Sciatic nerve (tissue), 2 donors: ENCODE data around the gene USP7. TPM values are rescaled to one million over a fixed set of nuclear protein-coding genes. Genes with fewer than 3 reads are reported as not detected.
A peak's percentile ranks its signal among the peaks of the same experiment; 100 is the strongest.

ENCODE experiments used
- ATAC-seq: fragments of 200-7000 bp; cut with Tn5 transposase; one replicate; pipeline ENCODE4 v1.9.1; 2020; ENCODE audit warnings: mild to moderate bottlenecking, moderate library complexity
- DNase-seq: peaks from one replicate; pipeline ENCODE4 v3.0.0-alpha.2; 2020; ENCODE audit warnings: low spot score
- intact Hi-C: fragments of 100-400 bp; cut with DNase I; formaldehyde crosslinking; loops from one replicate; pipeline ENCODE4 v1.14.2; 2022
- total RNA-seq: library from RNA; stranded (reverse); fragmentation: NEBNext Ultra II Directional; extraction: Animal tissue kit (Norgen Biotek cat#: 25700); gene quantifications from one replicate; pipeline ENCODE4 v1.2.1, GENCODE V29; 2021
- donor health status: DM: no; HTN: no; CAD: no.
- donor health status: DM: no; HTN: no; CAD: no.

USP7 gene
- total RNA-seq, 1 donor from 2014 or later: 113 TPM

DNA sequence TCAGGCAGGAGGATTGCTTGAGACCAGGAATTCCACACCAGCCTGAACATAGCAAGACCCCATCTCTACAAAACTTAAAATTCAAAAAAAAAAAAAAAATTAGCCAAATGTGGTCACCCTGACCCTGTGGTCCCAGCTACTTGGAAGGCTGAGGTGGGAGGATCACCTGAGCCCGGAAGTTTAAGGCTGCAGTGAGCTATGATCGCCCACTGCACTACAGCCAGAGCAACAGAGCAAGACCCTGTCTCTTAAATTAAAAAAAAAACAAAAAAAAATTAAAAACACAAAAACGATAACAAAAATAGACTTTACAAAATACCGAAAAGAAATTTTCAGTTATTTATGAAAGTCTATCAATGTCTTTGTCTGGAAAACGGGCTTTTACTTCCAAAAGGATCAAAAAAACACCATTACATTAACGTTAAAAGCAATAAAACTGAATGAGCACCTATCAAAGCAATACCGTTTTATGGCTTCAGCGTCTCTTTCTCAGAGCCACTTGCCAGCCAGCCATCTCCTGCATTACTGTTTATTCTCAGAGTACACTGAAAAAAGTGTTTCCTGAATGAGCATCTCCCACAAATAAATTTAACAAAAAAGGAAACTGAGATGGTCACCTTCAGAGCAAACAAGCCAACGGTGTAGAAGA, 6.1 kb downstream of the USP7 start:
- no peak for DNase-seq
- no peak for ATAC-seq
- intact Hi-C loops: no loop called here

- DNase-seq (no peak), ATAC-seq (no peak)
- intact Hi-C loops: no loop called here
Observed at GRCh38 chr16:8957063-8957397, 6.7 kb downstream of the USP7 start.

- DNase-seq (no peak), ATAC-seq (peak; percentile 73)
- intact Hi-C loops: no loop called here
Observed at GRCh38 chr16:8956265-8957062, 7.2 kb downstream of the USP7 start.

DNA sequence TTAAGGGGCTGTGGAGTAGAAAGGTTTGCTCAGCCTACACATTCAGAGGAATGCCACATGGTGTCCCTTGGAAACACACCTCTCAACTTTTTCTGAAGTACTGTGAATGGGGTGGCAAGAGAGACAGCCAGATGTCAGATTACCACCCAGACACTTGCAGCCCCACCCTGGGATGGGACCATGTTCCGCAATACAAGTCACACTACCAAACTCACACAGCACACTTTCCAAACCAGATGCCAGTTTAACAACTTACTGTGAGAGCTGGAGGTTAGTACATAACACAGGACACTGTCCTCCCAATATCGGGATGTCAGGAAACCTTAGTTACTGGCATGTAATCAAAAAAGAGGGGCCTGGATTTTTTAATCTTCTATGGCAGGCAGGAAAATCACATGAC, 7.9 kb downstream of the USP7 start:
- ATAC-seq (peak; percentile 28), DNase-seq (no peak)
- intact Hi-C loops: no loop called here

GRCh38 chr16:8953064-8953463, 10.6 kb downstream of the USP7 start:
- intact Hi-C loops: no loop called here
- DNase-seq (no peak), ATAC-seq (no peak)

- no peak for DNase-seq
- intact Hi-C loops: no loop called here
- ATAC-seq: no peak
Observed at GRCh38 chr16:8952281-8952751, 11.4 kb downstream of the USP7 start.

DNA sequence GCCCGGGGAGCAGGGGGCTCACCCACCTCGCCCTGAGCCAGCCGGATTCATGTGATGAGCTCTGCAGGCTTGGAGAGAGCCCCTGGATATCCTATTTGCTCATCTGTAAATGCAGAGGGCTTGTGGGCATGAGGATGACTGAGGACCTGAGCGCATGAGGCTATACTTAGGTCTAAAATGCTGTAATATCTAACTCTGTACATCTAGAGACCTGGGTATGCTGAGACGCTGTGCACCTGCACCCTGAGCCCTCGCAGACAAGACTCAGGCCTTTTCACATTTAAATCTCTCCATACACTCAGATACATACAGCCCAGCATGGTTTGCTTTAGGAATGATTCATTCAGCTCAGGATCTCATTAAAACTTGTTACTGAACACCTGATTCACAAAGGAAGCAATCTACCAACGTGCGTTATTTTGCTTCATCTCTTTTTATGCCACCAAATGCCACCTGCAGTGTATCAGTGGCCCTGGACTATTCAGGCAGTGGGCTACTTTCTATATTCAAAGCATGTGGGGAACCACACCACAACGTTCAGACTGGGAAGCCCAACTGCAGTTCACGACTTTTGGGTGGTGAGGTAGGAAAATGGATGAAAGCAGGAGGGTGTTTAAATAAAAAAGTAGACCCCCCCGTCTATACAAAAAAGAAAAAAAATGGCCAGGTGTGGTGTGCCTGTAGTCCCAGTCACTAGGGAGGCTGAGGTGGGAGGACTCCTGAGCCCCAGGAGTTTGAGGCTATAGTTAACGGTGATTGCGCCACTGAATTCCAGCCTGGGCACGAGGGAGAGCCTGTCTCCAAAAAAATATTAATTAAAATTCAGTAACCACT, 12.0 kb downstream of the USP7 start:
- intact Hi-C loops: no loop called here
- ATAC-seq (no peak), DNase-seq (no peak)

- ATAC-seq (no peak), DNase-seq (no peak)
- intact Hi-C loops: no loop called here
Observed at GRCh38 chr16:8950580-8951077, 13.1 kb downstream of the USP7 start.

DNA sequence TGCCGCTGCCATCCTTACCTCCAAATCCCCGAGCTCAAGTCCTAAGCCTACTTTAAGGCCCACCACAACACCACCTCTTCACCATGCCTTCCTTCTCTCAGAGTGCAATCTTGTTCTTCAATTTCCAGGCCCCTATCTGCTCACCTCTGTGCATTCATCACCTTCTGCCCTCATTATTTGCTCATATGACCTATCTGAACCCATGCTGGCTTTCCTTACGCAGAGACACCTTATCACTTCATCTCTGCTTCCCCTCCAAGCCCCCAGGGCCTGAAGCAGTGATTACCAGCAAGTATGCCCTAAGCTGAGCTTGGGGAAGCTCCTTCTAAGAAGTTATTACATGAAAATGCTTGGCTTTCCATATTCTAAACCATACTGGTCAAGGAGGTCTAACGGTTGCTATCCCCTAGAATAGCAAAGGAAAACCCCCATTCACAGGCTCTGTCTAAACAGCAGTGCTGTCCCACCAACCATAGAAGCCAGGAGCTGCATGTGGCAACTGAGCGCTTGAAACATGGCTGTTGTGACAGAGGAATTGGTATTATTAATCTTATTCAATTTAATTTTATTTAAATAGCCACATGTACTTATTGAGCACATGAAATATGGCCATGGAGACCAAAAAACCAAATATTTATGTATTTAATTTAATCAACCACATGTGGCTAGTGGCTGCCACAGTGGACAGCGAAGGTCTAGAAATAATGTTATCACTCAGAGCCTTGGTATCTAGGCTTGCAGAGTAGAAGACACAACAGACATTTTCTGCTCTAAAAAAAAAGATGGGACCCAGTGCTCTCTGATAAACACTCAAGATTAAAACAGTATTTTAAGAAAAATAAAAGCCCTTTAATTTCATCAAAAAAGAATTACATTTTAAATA, 13.9 kb downstream of the USP7 start:
- DNase-seq: no peak
- intact Hi-C loops: no loop called here
- no peak for ATAC-seq

GRCh38 chr16:8948831-8949230, 14.9 kb downstream of the USP7 start:
- no peak for DNase-seq
- intact Hi-C loops: no loop called here
- ATAC-seq: no peak

DNA sequence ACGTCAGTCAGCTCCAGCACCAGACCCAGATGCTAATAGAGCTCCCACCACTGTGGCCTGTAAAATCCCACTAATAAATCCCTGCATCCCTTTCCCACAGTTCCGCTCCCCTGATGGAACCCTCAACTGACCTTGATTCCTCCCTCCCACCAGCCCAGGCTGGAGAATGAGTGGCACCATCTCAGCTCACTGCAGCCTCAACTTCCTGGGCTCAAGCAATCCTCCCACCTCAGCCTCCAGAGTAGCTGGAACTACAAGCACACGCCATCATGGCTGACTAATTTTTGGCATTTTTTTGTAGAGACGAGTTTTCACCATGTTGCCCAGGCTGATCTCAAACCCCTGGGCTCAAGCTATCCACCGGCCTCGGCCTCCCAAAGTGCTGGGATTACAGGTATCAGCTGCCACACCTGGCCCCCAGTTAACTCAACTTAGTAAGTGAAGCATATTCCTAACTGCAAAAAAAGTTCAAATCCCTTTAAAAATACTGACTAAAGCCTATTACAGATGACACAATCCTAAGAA, 15.6 kb downstream of the USP7 start:
- ATAC-seq: no peak
- no peak for DNase-seq
- intact Hi-C loops: no loop called here

GRCh38 chr16:8946544-8946943, 17.2 kb downstream of the USP7 start:
- intact Hi-C loops: no loop called here
- DNase-seq (no peak), ATAC-seq (no peak)

DNA sequence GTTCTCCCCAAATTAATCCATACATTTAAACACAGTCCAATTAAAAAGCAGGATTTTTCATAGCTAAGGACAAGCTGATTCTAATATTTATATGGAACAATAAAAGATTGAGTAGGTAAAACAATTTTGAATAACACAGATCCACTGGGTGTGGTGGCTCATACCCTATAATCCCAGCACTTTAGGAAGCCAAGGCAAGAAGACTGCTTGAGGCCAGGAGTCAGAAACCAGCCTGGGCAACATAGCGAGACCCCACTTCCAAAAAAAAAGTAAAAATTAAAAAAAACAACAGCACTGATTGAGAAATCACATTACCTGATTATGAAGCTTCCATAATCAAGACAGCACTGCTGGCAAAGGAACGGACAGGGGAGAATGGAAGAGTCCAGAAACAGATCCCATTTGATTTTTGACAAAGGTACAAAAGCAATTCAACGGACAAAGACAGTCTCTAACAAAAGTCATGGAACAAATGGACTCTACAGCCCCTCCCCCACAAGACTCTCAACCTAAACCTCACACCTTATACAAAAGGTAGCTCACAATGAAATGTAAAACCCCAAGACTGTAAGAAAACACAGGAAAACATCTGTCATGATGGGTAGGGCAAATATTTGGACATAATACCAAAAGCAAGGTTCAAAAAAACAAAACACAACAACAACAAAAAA, 17.9 kb downstream of the USP7 start:
- intact Hi-C loops: no loop called here
- DNase-seq: no peak
- no peak for ATAC-seq

- ATAC-seq (no peak), DNase-seq (no peak)
- intact Hi-C loops: no loop called here
Observed at GRCh38 chr16:8943966-8944759, 19.5 kb downstream of the USP7 start.

DNA sequence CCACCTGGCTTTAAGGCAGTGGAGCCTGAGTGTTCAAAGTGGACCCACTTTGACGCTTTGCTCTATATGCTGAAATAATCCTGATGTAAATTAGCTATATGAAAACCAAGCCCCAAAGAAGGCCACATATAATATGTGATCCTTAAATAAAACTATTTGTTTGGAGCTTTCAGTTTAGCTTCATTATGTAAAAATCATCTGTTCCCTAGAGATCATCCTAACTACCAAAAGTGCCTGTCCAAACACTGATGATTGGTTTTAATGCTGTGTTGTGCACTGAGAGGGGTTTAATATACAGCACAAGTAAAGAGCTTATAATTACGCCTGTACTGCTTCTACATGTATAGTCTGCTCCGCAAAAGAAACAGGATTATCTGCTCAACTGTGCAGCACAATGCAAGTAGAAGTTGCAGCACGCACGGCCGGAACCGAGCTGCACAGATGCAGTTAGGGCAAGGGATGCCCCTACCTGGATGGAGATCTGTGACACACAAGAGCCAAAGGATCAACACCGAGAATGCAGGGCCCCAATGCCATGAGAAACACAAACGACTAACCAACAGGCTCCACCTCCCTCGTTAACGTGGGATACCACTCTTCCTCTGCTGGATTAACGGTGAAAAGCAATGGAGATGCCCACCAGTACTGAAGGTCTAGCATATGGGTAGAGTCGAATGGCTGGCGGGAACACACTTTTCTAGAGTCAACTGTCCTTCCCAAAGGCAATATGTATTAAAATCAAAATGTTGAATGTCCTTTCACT, 20.5 kb downstream of the USP7 start:
- no peak for ATAC-seq
- DNase-seq: no peak
- intact Hi-C loops: no loop called here

GRCh38 chr16:8941718-8942344, 21.9 kb downstream of the USP7 start:
- DNase-seq: no peak
- intact Hi-C loops: no loop called here
- no peak for ATAC-seq
